Lung (tissue), 12 donors: ENCODE results near the gene ALKBH1. TPM values are rescaled to one million over a fixed set of nuclear protein-coding genes. Genes with fewer than 3 reads are reported as not detected.

Source experiments
- ATAC-seq: fragments of 200-7000 bp; cut with Tn5 transposase; one replicate; pipeline ENCODE4 v1.9.1; 2020; ENCODE audit warnings: moderate number of reproducible peaks; ENCODE audit not compliant: insufficient read depth, low FRiP score
- DNase-seq, 3 donors: peaks; one replicate each; pipeline ENCODE4 v3.0.0-alpha.2; 2013 to 2017
- H3K27ac ChIP-seq, 2 donors: one replicate each; pipeline ENCODE4 v1.5.1; 2013; ENCODE audit warnings: mild to moderate bottlenecking in 2 of 2, moderate library complexity in 2 of 2, control low read depth in 1 of 2, inconsistent platforms in 1 of 2, low read depth in 1 of 2, low read length in 1 of 2
- H3K27me3 ChIP-seq, 3 donors: one replicate each; pipeline ENCODE4 v1.5.1; 2013; ENCODE audit warnings: low read length in 2 of 3; ENCODE audit not compliant: control insufficient read depth in 3 of 3, insufficient read depth in 3 of 3
- H3K36me3 ChIP-seq, 4 donors: one replicate each; pipeline ENCODE4 v1.5.1; 2013; ENCODE audit warnings: low read length in 4 of 4, mild to moderate bottlenecking in 1 of 4, moderate library complexity in 1 of 4; ENCODE audit not compliant: control insufficient read depth in 4 of 4, insufficient read depth in 4 of 4
- H3K4me1 ChIP-seq, 5 donors: one replicate each; pipeline ENCODE4 v1.5.1; 2013; ENCODE audit warnings: low read length in 5 of 5, mild to moderate bottlenecking in 2 of 5, moderate library complexity in 1 of 5; ENCODE audit not compliant: control insufficient read depth in 5 of 5, insufficient read depth in 5 of 5
- H3K4me3 ChIP-seq: one replicate; pipeline ENCODE4 v1.5.1; 2013; ENCODE audit warnings: mild to moderate bottlenecking, control low read depth, moderate library complexity
- H3K9ac ChIP-seq, 2 donors: one replicate each; pipeline ENCODE4 v1.5.1; 2013; ENCODE audit warnings: low read length in 2 of 2, control low read depth in 1 of 2; ENCODE audit not compliant: insufficient read depth in 1 of 2
- H3K9me3 ChIP-seq, 4 donors: one replicate each; pipeline ENCODE4 v1.5.1; 2013; ENCODE audit warnings: low read length in 3 of 4, mild to moderate bottlenecking in 1 of 4, moderate library complexity in 1 of 4; ENCODE audit not compliant: control insufficient read depth in 4 of 4, insufficient read depth in 3 of 4
- WGBS, 2 donors: extraction: QIAGEN DNeasy Blood & Tissue Kit; methylation state at CpG; one replicate each; pipeline ENCODE4 v1.1.7; 2013; 5-methylcytosine and 5-hydroxymethylcytosine counted together
- polyA plus RNA-seq, 2 donors: library from polyadenylated mRNA; stranded (reverse); fragments of 200-250 nt; gene quantifications; one replicate each; pipeline ENCODE4 v1.2.1, GENCODE V29; 2013
- total RNA-seq, 2 donors: library from RNA; depleted of rRNA in 1 of 2; stranded (reverse); fragments of >200 nt in 1 of 2; gene quantifications; one replicate each; pipeline ENCODE4 v1.2.1, GENCODE V29; 2014 to 2021
- TF ChIP-seq, protein P1 (sequence below): IDR thresholded peaks from 2 replicates; pipeline ENCODE4 v1.5.1; 2012; ENCODE audit warnings: mild to moderate bottlenecking; ENCODE audit errors: control extremely low read depth, extremely low read depth
- donor health status: control.
- donor health status: control.
- donor health status: Bipolar disorder and iron deficiency.
- donor health status: healthy.
- donor health status: DM: yes; HTN: yes; CAD: no.

Gene ALKBH1
- total and polyA plus RNA-seq, 4 donors, result 6.2 to 11.7 (median 8.4) TPM

- H3K36me3 ChIP-seq, result no peaks in the 10 kb centered on the region
- DNase-seq (no peak), ATAC-seq (no peak)
- no peak overlapping the region for H3K4me3 ChIP-seq
- no peaks in the 10 kb centered on the region for H3K27me3 ChIP-seq
- no peak overlapping the region for H3K27ac ChIP-seq
- H3K9ac ChIP-seq, result no peak overlapping the region
- peaks cover 0 to 1% (median 0%) of the 10 kb centered on the region in 4 donors for H3K9me3 ChIP-seq
- no peaks in the 10 kb centered on the region for H3K4me1 ChIP-seq
- 90 to 93% methylated on average over 3 of the region's 3 CpGs for whole genome bisulfite sequencing, 2 donors
- TF ChIP-seq, protein P1, sequence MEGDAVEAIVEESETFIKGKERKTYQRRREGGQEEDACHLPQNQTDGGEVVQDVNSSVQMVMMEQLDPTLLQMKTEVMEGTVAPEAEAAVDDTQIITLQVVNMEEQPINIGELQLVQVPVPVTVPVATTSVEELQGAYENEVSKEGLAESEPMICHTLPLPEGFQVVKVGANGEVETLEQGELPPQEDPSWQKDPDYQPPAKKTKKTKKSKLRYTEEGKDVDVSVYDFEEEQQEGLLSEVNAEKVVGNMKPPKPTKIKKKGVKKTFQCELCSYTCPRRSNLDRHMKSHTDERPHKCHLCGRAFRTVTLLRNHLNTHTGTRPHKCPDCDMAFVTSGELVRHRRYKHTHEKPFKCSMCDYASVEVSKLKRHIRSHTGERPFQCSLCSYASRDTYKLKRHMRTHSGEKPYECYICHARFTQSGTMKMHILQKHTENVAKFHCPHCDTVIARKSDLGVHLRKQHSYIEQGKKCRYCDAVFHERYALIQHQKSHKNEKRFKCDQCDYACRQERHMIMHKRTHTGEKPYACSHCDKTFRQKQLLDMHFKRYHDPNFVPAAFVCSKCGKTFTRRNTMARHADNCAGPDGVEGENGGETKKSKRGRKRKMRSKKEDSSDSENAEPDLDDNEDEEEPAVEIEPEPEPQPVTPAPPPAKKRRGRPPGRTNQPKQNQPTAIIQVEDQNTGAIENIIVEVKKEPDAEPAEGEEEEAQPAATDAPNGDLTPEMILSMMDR, result no peak
These were observed 58.5 kb downstream of the ALKBH1 start for GRCh38 chr14:77649326-77649725.

DNA sequence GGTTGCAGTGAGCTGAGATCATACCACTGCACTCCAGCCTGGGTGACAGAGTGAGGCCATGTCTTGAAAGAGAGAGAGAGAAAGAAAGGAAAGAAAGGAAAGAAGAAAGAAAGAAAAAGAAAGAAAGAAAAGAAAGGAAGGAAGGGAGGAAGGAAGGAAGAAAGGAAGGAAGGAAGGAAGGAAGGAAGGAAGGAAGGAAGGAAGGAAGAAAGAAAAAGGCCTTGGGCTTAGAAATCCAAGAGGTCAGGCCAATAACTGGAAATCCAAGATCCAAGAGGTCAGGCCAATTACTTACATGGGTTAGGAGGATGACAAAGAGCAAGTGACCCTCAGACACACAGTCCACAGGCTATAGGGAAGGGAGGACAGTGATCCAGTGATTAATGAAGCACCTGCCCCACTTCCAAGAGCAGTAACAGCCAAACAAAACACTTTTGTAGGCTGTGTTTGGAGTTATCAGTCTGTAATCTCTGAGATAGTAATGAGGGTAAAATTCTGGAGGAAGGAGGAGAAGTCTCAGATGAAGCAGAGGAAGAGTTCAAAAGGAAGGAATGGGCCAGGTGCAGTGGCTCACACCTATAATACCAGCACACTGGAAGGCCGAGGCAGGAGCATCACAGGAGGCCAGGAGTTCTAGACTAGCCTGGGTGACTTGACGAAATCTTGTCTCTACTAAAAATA is 59.2 kb downstream of the ALKBH1 start:
- no peaks in the 10 kb centered on the region for H3K4me1 ChIP-seq
- no peak for DNase-seq
- H3K36me3 ChIP-seq, result no peaks in the 10 kb centered on the region
- 96 to 97% methylated on average over 2 of the region's 2 CpGs for WGBS, 2 donors
- H3K9me3 ChIP-seq, result peaks cover 0 to 1% (median 0%) of the 10 kb centered on the region in 4 donors
- ATAC-seq, result no peak
- H3K9ac ChIP-seq, result no peak overlapping the region
- no peaks in the 10 kb centered on the region for H3K27me3 ChIP-seq
- no peak overlapping the region for H3K4me3 ChIP-seq
- H3K27ac ChIP-seq, result no peak overlapping the region
- TF ChIP-seq, protein P1, result no peak

DNA sequence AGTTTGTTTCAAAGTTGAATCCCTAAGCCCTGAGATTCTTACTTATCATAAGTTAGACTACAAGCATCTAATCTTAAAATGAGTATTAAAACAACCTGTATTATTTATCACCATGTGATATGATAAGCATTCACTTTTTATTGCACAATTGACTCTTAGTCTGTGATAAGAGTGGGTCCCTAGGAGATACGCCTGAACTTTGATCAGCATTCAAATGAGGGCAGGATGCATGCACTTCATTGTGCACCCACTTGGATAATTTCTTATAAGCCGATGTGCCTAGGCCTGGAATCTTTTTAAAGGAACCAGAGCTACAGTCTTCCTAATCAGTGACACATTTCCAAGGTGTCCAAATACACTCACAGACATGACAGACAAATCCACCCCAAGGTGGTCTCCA is 60.0 kb downstream of the ALKBH1 start:
- H3K9ac ChIP-seq, result no peak overlapping the region
- no peaks in the 10 kb centered on the region for H3K4me1 ChIP-seq
- WGBS, 2 donors, result 88 to 91% methylated on average over 2 of the region's 2 CpGs
- DNase-seq (no peak), ATAC-seq (no peak)
- TF ChIP-seq, protein P1, result no peak
- H3K4me3 ChIP-seq, result no peak overlapping the region
- H3K36me3 ChIP-seq, result no peaks in the 10 kb centered on the region
- no peaks in the 10 kb centered on the region for H3K27me3 ChIP-seq
- H3K9me3 ChIP-seq, result peaks cover 0 to 1% (median 0%) of the 10 kb centered on the region in 4 donors
- no peak overlapping the region for H3K27ac ChIP-seq

GRCh38 chr14:77646907-77647306 is 60.9 kb downstream of the ALKBH1 start:
- Histone ChIP-seq H3K9me3 (peaks cover 0 to 1% (median 0%) of the 10 kb centered on the region in 4 donors), H3K9ac (no peak overlapping the region), H3K4me1 (peaks cover 0 to 4% (median 0%) of the 10 kb centered on the region in 5 donors), H3K27ac (no peak overlapping the region), H3K27me3 (no peaks in the 10 kb centered on the region), H3K4me3 (no peak overlapping the region), H3K36me3 (no peaks in the 10 kb centered on the region)
- DNase-seq (no peak), ATAC-seq (no peak)
- TF ChIP-seq, protein P1, result no peak
- 93 to 95% methylated on average over 4 of the region's 4 CpGs for WGBS, 2 donors
